Bronchus fibroblast of lung (primary cell): ENCODE measurements around the gene LILRB4. TPM values are rescaled to one million over a fixed set of nuclear protein-coding genes. Genes with fewer than 3 reads are reported as not detected.

Source experiments
- total RNA-seq: library from RNA; depleted of rRNA; stranded (reverse); fragments of >200 nt; gene quantifications from 2 replicates; pipeline ENCODE4 v1.2.3, GENCODE V29; 2015

Gene LILRB4
- total RNA-seq, result not detected in 2 replicates

GRCh38 chr19:54662730-54663129, at the start of gene LILRB4:
Gene LILRB4, plus strand, starts transcription at chr19:54662985. Its CDS starts 49 bp downstream, at chr19:54663034.

GRCh38 chr19:54630262-54630661, 32.5 kb upstream of the LILRB4 start, which contains the start of gene LILRB1:
Gene LILRB1, plus strand, starts transcription at chr19:54630484. Its CDS starts 590 bp downstream, at chr19:54631074.

Other genes starting within 250 kb of the LILRB4 start
- not detected in 2 replicates for gene TTYH1, start 247.5 kb upstream of the LILRB4 start, total RNA-seq
- 30.9 and 31.1 TPM in 2 replicates for gene LENG8, start 213.8 kb upstream of the LILRB4 start, total RNA-seq
- 5.1 and 5.5 TPM in 2 replicates for gene LENG9, start 199.2 kb upstream of the LILRB4 start, total RNA-seq
- gene CDC42EP5, start 189.7 kb upstream of the LILRB4 start, total RNA-seq, result 26.5 and 30.4 TPM in 2 replicates
- not detected in 2 replicates for gene LAIR2, start 160.2 kb upstream of the LILRB4 start, total RNA-seq
- not detected in 2 replicates for gene LILRA2, start 89.2 kb upstream of the LILRB4 start, total RNA-seq
- not detected in 2 replicates for gene LILRA1, start 69.4 kb upstream of the LILRB4 start, total RNA-seq
- gene LILRB1, start 32.5 kb upstream of the LILRB4 start, total RNA-seq, result not detected in 2 replicates
- not detected in 2 replicates for gene KIR3DL3, start 61.5 kb downstream of the LILRB4 start, total RNA-seq
- not detected in 2 replicates for gene KIR2DL3, start 75.5 kb downstream of the LILRB4 start, total RNA-seq
- gene KIR2DL1, start 106.8 kb downstream of the LILRB4 start, total RNA-seq, result not detected in 2 replicates
- not detected in 2 replicates for gene KIR2DL4, start 140.6 kb downstream of the LILRB4 start, total RNA-seq
- gene KIR3DL1, start 153.5 kb downstream of the LILRB4 start, total RNA-seq, result not detected in 2 replicates
- not detected in 2 replicates for gene KIR2DS4, start 169.7 kb downstream of the LILRB4 start, total RNA-seq
- gene KIR3DL2, start 187.5 kb downstream of the LILRB4 start, total RNA-seq, result not detected in 2 replicates
- not detected in 2 replicates for gene FCAR, start 211.2 kb downstream of the LILRB4 start, total RNA-seq
- gene NCR1, start 243.2 kb downstream of the LILRB4 start, total RNA-seq, result not detected in 2 replicates